CD4-positive, alpha-beta T cell treated with Interleukin-12 subunit alpha and Interleukin-12 subunit beta, for 1 hour (primary cell): ENCODE measurements around the gene CAMSAP3.

Experiments
- DNase-seq: peaks from one replicate; pipeline ENCODE4 v3.0.0-alpha.2; 2020

The CAMSAP3 gene, protein sequence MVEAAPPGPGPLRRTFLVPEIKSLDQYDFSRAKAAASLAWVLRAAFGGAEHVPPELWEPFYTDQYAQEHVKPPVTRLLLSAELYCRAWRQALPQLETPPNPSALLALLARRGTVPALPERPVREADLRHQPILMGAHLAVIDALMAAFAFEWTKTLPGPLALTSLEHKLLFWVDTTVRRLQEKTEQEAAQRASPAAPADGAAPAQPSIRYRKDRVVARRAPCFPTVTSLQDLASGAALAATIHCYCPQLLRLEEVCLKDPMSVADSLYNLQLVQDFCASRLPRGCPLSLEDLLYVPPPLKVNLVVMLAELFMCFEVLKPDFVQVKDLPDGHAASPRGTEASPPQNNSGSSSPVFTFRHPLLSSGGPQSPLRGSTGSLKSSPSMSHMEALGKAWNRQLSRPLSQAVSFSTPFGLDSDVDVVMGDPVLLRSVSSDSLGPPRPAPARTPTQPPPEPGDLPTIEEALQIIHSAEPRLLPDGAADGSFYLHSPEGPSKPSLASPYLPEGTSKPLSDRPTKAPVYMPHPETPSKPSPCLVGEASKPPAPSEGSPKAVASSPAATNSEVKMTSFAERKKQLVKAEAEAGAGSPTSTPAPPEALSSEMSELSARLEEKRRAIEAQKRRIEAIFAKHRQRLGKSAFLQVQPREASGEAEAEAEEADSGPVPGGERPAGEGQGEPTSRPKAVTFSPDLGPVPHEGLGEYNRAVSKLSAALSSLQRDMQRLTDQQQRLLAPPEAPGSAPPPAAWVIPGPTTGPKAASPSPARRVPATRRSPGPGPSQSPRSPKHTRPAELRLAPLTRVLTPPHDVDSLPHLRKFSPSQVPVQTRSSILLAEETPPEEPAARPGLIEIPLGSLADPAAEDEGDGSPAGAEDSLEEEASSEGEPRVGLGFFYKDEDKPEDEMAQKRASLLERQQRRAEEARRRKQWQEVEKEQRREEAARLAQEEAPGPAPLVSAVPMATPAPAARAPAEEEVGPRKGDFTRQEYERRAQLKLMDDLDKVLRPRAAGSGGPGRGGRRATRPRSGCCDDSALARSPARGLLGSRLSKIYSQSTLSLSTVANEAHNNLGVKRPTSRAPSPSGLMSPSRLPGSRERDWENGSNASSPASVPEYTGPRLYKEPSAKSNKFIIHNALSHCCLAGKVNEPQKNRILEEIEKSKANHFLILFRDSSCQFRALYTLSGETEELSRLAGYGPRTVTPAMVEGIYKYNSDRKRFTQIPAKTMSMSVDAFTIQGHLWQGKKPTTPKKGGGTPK

DNA sequence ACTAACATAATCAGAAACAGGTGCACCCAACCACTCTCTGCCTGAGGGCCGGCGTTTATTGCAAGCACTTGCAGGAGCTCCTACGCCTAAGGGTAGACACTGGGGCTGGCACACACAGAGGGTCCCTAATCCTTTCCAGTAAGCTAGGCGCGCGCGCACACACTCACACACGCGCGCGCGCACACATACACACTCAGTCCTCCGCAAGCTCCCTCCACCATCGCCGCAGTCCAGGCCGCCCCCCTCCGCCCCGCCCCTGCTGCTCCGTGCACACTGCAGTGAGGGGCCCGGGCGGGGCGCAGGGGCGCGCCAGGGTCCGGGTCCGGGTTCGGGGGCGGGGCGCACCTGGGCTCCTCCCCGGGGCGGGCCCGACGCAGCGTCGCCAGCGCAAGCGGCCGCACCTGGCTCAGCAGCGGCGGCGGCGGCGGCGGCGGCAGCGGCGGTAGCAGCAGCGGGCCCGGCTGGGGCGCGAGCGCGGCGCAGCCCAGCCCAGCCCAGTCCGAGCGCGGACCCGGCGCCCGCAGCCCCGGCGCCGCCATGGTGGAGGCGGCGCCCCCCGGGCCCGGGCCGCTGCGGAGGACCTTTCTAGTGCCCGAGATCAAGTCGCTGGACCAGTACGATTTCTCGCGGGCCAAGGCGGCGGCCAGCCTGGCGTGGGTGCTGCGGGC is at the start of gene CAMSAP3:
Gene CAMSAP3, plus strand, starts transcription at position 398 of the 668 bp plus-strand sequence. Its CDS starts 140 bp downstream, at position 538.
- DNase-seq: peak; percentile 49

DNA sequence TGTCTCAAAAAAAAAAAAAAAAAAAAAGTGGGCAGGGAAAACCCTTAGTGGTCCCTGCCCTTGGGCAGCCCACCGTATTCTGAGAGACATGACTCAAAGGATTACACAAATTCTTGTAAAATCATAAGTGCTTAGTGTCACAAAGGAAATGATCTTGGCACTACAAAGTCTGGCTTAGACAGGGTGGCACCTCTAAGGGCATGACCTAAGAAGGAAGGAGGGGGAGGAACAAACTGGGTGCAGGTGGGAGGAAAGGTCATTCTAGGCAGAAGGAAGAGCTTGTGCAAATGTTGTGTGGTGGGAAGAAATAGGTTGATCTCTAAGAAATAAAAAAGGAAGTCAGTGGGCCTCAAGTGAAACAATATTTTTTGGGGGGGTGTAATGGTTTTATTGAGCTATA is 49.8 kb upstream of the CAMSAP3 start:
- no peak for DNase-seq

DNA sequence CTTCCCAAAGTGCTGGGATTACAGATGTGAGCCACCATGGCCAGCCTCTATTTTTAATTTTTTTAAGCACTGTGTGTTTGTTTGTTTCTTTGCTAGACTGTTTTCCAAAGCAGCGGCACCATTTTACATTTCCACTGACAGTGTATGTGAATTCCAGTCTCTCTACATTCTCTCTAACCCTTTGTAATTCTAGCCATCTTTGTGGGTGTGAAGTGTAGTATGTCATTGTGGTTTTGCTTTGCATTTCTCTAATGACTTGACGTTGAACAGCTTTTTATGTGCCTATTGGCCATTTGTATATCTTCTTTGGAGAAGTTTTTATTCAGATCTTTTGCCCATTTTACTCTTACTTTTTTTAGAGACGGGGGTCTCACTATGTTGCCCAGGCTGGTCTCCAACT is 48.5 kb upstream of the CAMSAP3 start:
- no peak for DNase-seq

DNA sequence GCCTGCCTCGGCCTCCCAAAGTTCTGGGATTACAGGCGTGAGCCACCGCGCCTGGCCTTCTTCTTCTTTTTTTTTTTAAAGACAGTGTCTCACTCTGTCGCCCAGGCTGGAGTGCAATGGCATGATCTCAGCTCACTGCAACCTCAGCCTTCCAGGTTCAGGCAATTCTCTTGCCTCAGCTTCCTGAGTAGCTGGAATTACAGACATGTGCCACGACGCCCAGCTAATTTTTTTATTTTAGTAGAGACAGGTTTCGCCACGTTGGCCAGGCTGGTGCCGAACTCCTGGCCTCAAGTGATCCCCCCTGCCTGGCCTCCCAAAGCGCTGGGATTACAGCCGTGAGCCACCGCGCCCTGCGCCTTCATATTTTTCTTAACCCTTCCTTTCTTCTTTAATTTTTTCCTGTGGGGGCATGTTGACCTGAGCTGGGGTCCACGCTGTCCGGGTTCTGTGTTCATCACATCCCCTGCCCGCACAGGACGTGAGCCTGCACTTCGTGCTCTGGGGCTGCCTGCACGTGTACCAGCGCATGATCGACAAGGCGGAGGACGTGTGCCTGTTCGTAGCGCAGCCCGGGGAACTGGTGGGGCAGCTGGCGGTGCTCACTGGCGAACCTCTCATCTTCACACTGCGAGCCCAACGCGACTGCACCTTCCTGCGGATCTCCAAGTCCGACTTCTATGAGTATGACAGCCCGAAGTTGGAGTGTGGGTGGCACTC is 46.1 kb upstream of the CAMSAP3 start:
- DNase-seq: no peak

DNA sequence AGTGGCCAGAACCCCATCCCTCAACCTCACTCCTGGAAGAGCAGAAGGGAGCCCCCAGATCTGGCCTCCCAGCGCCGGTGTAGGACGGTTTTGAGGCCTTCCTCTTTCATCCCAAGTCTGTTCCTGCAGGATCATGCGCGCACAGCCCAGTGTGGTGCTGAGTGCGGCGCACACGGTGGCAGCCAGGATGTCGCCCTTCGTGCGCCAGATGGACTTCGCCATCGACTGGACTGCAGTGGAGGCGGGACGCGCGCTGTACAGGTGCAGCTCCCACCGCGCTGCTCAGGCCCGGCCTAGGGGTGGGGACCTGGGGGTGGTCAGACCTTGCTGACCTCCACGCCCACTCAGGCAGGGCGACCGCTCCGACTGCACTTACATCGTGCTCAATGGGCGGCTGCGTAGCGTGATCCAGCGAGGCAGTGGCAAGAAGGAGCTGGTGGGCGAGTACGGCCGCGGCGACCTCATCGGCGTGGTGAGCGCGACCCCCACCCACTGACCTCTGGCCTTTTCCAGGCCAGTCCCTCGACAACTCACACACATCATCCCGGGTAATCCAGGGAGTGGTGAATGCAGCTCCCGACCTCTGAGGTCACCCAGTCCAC is 45.4 kb upstream of the CAMSAP3 start:
- no peak for DNase-seq

DNA sequence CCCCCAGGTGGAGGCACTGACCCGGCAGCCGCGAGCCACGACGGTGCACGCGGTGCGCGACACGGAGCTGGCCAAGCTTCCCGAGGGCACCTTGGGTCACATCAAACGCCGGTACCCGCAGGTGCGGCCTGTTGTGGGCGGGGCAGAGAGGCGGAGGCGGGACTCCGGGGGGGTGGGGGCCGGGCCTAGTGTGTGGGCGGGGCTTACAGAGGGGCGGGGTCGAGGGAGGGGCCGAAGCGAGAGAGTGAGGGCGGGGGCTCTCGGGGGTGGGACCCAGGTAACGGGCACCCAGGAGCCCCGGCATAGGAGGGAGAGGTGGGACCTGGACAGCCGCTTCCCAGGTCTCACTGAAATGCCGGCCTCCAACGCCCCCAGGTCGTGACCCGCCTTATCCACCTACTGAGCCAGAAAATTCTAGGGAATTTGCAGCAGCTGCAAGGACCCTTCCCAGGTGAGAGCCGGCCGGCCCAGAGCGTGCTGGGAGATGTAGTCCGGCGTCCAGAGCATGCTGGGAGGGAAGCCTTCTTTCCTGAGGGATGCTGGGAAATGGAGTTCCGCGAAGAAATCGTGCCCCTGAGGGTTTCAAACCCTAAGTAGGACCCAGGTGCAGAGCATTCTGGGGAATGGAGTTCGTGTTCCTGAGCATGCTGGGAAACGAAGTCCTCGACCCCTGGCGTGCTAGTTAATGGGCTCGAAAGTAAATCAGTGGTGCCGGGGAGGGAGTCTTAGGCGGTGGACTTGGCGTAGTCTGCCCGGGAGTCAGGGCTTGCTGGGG is 44.5 kb upstream of the CAMSAP3 start:
- peak; percentile 38 for DNase-seq

DNA sequence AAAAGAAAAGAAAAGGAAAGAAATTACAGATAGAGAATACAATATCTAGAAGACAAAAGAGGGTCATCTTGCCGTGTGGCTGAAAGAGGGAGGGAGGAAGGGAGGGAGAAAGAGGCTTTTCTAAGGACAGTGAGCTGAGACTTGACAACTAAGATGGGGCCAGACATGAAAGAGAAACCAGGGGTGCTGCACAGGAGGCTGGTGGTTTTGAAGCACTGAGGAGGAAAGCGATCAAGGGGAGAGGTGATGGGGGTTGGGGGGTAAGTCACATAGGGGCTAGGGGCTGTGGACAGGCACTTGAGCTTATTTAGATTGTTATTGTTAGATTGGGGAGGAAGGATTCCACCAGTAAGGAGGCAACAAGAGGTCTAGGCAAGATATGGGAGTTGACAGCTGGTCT is 42.9 kb upstream of the CAMSAP3 start:
- no peak for DNase-seq

DNA sequence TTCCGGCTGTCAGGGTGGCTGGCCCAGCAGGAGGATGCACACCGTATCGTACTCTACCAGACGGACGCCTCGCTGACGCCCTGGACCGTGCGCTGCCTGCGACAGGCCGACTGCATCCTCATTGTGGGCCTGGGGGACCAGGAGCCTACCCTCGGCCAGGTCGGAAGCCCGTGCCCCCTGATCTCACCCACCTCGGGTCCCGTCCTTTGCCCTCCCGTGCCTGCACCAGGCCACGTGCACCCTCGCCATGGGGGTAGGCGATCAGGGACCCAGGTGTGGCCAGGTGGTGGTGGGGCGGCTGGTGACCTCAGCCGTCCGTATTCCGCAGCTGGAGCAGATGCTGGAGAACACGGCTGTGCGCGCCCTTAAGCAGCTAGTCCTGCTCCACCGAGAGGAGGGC is 41.1 kb upstream of the CAMSAP3 start:
- DNase-seq: no peak

DNA sequence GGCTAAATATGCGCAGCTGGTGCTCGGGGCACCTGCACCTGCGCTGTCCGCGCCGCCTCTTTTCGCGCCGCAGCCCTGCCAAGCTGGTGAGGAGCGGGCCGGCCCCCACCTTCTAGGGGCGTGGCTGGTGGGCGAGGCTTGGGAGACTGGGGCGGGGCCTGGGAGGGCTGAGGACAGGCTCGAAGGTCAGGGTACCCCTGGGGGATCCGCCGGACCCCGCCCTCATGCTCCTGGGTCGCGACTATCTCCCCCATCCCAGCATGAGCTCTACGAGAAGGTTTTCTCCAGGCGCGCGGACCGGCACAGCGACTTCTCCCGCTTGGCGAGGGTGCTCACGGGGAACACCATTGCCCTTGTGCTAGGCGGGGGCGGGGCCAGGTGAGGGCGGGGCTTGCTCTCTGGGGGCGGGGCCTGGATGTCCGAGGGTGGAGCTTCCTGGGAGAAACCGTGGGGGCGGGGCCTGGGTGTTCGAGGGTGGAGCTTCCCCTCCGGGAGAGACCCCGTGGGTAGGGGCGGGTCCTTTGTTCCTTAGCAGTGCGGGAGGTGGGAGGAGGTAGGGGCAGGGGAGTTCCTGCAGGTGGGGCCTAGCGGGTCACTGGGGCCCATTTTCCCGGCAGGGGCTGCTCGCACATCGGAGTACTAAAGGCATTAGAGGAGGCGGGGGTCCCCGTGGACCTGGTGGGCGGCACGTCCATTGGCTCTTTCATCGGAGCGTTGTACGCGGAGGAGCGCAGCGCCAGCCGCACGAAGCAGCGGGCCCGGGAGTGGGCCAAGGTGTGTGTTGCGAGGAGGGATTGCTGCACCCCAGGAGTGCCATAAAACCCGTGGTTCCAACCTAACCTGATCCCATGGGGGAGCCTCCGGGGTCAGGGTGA is 40.4 kb upstream of the CAMSAP3 start:
- peak; percentile 17 for DNase-seq

DNA sequence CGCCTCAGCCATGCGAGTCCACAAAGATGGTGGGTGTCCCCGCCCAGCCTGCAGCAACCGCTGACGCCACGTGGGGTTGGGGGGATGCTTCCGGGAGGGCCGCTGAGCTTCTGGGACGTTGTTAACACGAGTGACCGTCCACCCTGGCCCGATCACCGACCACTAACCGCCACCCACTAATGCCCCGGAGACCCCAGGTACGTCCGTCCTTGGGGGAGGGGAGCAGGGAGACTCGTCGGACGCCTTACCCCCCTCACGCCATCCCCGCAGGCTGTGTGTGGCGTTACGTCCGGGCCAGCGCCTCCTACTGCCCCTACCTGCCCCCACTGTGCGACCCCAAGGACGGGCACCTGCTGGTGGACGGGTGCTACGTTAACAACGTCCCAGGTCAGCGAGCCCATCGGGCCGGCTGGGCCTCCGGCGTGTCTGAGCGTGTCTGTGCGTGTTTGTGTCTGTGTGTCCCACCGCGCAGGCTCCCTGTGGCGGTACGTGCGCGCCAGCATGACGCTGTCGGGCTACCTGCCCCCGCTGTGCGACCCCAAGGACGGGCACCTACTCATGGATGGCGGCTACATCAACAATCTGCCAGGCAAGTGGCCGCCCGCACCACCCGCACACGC is 38.9 kb upstream of the CAMSAP3 start:
- no peak for DNase-seq

DNA sequence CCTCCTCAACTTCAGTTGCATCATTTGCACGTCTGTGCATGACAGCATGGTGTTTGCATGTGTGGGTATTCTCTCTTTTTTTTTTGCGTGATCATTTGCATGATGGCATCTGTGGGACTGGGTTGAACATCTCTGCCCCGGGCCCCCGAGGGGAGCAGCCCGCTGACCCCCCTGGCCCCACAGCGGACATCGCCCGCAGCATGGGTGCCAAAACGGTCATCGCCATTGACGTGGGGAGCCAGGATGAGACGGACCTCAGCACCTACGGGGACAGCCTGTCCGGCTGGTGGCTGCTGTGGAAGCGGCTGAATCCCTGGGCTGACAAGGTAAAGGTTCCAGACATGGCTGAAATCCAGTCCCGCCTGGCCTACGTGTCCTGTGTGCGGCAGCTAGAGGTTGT is 37.0 kb upstream of the CAMSAP3 start:
- no peak for DNase-seq

DNA sequence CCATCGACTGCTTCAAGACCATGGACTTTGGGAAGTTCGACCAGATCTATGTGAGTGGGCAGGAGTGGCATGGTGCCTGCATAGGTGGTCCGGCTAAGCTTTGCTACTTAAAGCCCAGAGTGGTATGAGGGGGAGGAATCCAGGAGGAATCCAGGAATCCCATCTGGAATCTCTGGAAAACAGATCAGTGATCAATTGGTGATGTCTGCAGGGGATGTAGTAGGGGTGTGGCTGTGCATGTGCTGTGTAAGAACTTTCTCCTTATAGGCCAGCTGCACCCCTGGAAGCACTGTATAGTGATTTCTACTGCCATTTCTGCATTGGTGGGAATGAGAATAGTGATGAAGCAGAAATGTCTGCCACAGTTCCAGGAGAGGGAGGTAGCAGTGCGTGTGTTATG is 36.6 kb upstream of the CAMSAP3 start:
- no peak for DNase-seq

DNA sequence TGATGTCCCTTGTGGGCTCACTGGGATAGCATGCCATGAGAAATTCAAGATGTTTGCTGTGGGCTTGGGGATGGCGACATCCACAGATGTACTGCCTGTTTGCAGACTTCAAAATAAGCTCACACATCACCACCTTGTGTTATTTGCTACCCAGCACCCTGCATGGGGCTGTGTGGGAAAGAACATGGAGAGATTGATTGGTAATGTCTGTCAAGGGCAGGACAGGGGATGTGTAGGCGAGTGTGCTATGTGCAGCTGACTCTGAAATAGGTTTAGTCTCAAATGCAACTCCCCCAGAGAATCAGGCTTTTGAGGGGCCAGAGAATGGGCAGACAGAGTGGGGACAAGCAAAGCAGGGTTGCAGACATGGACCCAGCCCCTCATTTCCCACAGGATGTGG is 35.4 kb upstream of the CAMSAP3 start:
- DNase-seq: no peak

DNA sequence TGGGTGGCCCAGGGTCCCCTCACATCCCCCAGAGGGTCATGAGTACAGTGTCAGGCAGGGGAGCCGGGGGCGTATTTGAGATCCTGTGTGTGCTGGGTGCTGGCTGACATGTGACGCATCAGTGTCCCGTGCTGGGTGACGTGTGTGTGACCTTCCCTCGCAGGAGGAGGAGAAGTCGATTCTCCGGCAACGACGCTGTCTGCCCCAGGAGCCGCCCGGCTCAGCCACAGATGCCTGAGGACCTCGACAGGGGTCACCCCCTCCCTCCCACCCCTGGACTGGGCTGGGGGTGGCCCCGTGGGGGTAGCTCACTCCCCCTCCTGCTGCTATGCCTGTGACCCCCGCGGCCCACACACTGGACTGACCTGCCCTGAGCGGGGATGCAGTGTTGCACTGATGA is 34.3 kb upstream of the CAMSAP3 start:
- no peak for DNase-seq

DNA sequence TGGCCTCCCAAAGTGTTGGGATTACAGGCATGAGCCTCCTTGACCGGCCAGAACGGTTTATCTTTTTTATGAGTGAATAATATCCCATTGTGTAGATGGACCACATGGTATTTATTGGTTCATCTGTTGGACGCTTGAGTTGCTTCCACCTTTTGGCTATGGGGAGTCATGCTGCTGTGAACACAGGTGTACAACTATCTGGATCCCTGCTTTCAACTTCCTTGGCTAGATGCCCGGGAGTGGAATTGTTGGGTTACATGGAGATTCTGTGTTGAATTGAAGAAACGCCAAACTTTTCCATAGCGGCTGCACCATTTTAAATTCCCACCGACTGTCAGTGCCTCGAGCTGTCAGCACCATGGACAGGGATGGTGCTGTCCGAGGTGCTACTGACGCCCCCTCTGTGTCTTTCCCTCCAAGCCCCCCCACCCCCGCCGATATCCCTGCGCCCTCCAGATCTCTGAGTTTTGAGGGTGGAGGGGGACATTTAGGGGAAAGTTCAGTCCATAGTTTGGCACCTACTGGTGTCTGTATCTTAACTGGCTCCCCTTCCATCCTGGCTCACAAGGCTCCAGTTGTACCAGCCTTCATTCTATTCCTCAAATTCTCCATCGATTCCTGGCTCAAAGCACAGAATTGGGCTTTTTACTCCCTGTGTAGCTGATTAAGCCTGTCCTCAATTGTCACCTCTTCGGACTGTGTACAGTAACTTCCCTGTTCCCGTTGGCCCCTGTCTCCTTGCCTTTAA is 32.8 kb upstream of the CAMSAP3 start:
- no peak for DNase-seq

DNA sequence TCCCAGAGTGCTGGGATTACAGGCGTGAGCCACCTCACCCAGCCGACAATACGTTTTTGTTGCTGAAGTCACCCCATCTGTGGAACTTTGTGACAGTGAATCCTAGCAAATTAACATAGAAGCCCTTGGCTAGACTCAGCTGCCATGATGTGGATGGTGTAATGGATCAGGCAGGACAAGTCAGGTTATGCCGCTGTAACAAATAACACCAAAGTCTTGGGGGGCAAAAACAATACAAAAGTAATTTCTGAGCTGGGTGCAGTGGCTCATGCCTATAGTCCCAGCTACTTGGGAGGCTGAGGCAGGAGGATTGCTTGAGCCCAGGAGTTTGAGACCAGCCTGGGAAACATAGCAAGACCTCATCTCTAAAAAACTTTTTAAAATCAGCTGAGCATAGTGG is 30.8 kb upstream of the CAMSAP3 start:
- DNase-seq: no peak

DNA sequence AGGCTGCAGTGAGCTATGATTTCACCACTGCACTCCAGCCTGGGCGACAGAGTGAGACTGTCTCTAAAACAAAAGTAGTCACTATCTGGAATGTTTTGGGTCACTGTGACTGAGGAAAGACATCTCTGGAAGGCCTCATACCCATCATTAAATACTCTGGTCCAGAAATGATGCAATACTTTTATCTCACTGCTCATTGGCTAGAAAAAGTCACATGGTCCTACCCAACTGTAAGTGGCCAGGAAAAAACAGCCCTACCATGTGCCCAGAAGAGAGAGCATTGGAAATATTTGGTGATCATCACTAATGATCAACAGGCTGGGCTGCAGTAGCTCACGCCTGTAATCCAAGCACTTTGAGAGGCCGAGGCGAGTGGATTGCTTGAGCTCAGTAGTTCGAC is 30.3 kb upstream of the CAMSAP3 start:
- no peak for DNase-seq

DNA sequence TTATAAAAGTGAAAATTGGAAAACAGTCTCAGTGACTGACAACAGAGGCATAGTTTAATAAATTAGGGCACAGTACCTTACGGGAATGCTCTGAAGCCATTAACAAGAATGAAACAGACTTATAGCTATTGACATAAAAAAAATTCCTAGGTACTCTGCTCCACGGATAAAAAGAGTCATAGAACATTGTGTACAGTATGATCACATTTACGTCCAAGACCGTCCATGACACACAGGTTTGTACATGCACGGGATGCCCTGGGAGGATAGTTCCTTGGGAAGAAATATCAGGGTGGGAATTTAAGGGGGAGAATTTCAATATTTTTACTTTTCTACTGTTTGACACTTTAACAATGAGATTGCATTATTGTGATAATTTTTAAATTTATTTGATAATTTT is 24.9 kb upstream of the CAMSAP3 start:
- no peak for DNase-seq
